Activated CD8-positive, alpha-beta T cell treated with anti-CD3 and anti-CD28 coated beads for 36 hours (primary cell): ENCODE data around the gene PIK3R1. TPM values are rescaled to one million over a fixed set of nuclear protein-coding genes. Genes with fewer than 3 reads are reported as not detected.

Experiments used
- ATAC-seq: fragments of 200-7000 bp; cut with Tn5 transposase; one replicate; pipeline ENCODE4 v1.10.0; 2021; ENCODE audit warnings: mild to moderate bottlenecking, moderate library complexity
- CTCF ChIA-PET: fragments of 350-600 bp; sonication (Branson Sonifier 250); formaldehyde crosslinking; loops from one replicate; lab custom pipeline; 2021; ENCODE audit warnings: antibody characterized with exemption; lab: Charles Lee
- POLR2A ChIA-PET: fragments of 350-600 bp; sonication (Branson Sonifier 250); formaldehyde crosslinking; loops from one replicate; lab custom pipeline; 2021; ENCODE audit warnings: antibody characterized with exemption; lab: Charles Lee
- DNase-seq: peaks from one replicate; pipeline ENCODE4 v3.0.0-alpha.2; 2020
- H3K27ac Mint-ChIP-seq: one replicate; pipeline ENCODE4 v1.8.0; 2021; ENCODE audit warnings: mild to moderate bottlenecking, mixed read lengths
- H3K27me3 Mint-ChIP-seq: one replicate; pipeline ENCODE4 v1.8.0; 2021; ENCODE audit warnings: mixed read lengths
- H3K36me3 Mint-ChIP-seq: one replicate; pipeline ENCODE4 v1.8.0; 2021; ENCODE audit warnings: low read depth, mixed read lengths
- H3K4me1 Mint-ChIP-seq: one replicate; pipeline ENCODE4 v1.8.0; 2021; ENCODE audit warnings: low read depth, mixed read lengths
- H3K4me3 Mint-ChIP-seq: one replicate; pipeline ENCODE4 v1.8.0; 2021; ENCODE audit warnings: mild to moderate bottlenecking, moderate library complexity, mixed read lengths
- H3K9me3 Mint-ChIP-seq: one replicate; pipeline ENCODE4 v1.8.0; 2021; ENCODE audit warnings: mixed read lengths
- CTCF ChIP-seq: fragments of 200-600 bp; IDR thresholded peaks from one replicate; pipeline ENCODE4 v1.8.0; 2022; ENCODE audit warnings: antibody characterized with exemption, mild to moderate bottlenecking
- intact Hi-C: fragments of 100-400 bp; cut with micrococcal nuclease; formaldehyde crosslinking; loops from one replicate; pipeline ENCODE4 v1.10.0; 2022
- total RNA-seq, 2 experiments: library from RNA; stranded (reverse); gene quantifications; one replicate each; pipeline ENCODE4 v1.2.3, GENCODE V29; 2021

Gene PIK3R1
- total RNA-seq, 2 experiments from 2014 or later: 55.4 to 57.6 TPM

GRCh38 chr5:68317646-68318045 lies 102.1 kb downstream of the PIK3R1 start:
- intact Hi-C loops: no loop called here
- no peaks in the 10 kb centered on the region for H3K36me3 Mint-ChIP-seq
- H3K9me3 Mint-ChIP-seq: no peaks in the 10 kb centered on the region
- no peak for DNase-seq
- H3K4me1 Mint-ChIP-seq: peaks cover 11% of the 10 kb centered on the region
- no peak for TF ChIP-seq CTCF
- ChIA-PET CTCF (no interaction called here), POLR2A (no interaction called here)
- H3K27ac Mint-ChIP-seq: no peak overlapping the region
- ATAC-seq: no peak
- no peak overlapping the region for H3K4me3 Mint-ChIP-seq
- no peaks in the 10 kb centered on the region for H3K27me3 Mint-ChIP-seq

GRCh38 chr5:68318955-68319705 lies 103.6 kb downstream of the PIK3R1 start:
- no peak overlapping the region for H3K4me3 Mint-ChIP-seq
- CTCF ChIA-PET: no interaction called here
- POLR2A ChIA-PET: no interaction called here

DNA sequence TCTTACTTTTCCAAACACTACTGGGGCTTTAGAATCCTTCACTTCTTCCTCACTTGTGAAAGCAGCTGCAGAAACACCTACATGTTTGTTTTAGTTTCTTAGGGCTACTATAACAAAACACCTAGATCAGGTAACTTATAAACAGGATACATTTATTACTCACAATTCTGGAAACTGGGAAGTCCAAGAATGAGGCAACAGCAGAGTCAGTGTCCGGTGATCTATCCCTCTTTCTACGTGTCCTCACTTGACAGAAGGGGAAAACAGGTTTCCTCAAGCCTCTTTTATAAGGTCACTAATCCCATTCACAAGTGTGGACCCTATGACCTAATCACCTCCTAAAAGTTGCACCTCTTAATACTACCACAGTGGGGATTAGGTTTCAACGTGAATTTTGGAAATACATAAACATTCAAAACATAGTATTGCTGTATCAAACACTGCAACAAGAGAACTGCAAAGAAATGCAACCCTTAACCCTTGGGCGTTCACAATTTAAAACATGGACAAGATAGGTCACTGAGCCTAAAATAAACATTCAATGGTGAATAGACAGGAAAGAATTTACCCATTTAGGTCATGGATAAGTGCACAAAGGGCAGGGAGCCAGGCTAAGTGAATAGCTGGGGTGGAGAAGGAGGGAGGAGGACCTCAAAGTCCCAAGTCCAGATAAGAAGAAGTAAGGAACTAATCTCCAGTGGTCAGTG lies 104.3 kb downstream of the PIK3R1 start:
- TF ChIP-seq CTCF: no peak
- H3K27me3 Mint-ChIP-seq: no peaks in the 10 kb centered on the region
- ChIA-PET POLR2A (no interaction called here), CTCF (interaction anchor here (1.5 kb wide), 1 partner anchor 67 kb away, joined by 4 read pairs; no protein-coding TSS in a partner anchor)
- no peak for DNase-seq
- H3K4me1 Mint-ChIP-seq: peaks cover 11% of the 10 kb centered on the region
- no peak overlapping the region for H3K27ac Mint-ChIP-seq
- H3K36me3 Mint-ChIP-seq: no peaks in the 10 kb centered on the region
- no peak for ATAC-seq
- H3K9me3 Mint-ChIP-seq: no peaks in the 10 kb centered on the region
- intact Hi-C loops: no loop called here
- no peak overlapping the region for H3K4me3 Mint-ChIP-seq

More at GRCh38 chr5:68318955-68319705, 103.6 kb downstream of the PIK3R1 start:
- ATAC-seq (no peak), DNase-seq (no peak)
- Mint-ChIP-seq H3K27ac (no peak overlapping the region), H3K4me1 (peaks cover 11% of the 10 kb centered on the region), H3K36me3 (no peaks in the 10 kb centered on the region), H3K9me3 (no peaks in the 10 kb centered on the region), H3K27me3 (no peaks in the 10 kb centered on the region)
- TF ChIP-seq CTCF: no peak
- intact Hi-C loops: no loop called here

- Mint-ChIP-seq H3K9me3 (no peaks in the 10 kb centered on the region), H3K27me3 (no peaks in the 10 kb centered on the region), H3K36me3 (no peaks in the 10 kb centered on the region), H3K4me1 (peaks cover 7% of the 10 kb centered on the region), H3K4me3 (no peak overlapping the region), H3K27ac (no peak overlapping the region)
- TF ChIP-seq CTCF: no peak
- intact Hi-C loops: no loop called here
- ChIA-PET CTCF (interaction anchor here (0.9 to 1.5 kb wide), 2 partner anchors 17 to 68 kb away, joined by 4 read pairs; no protein-coding TSS in a partner anchor), POLR2A (no interaction called here)
- ATAC-seq (no peak), DNase-seq (no peak)
Observed at GRCh38 chr5:68320413-68320986, 104.9 kb downstream of the PIK3R1 start.
